K562 (cell line): ENCODE data around the gene TSPAN16. TPM values are rescaled to one million over a fixed set of nuclear protein-coding genes. Genes with fewer than 3 reads are reported as not detected.
A peak's percentile ranks its signal among the peaks of the same experiment; 100 is the strongest.

Source experiments
- BRCA1 ChIP-seq, 2 experiments: fragments of 450-650 bp in 1 of 2; sonication (generic) in 1 of 2; formaldehyde crosslinking in 1 of 2; IDR thresholded peaks; 2 replicates each; pipeline versions ENCODE4 v1.5.0 to v1.6.1; 2017 to 2020; ENCODE audit warnings: mild to moderate bottlenecking in 1 of 2, missing genetic modification reagents in 1 of 2
- DEAF1 ChIP-seq: fragments of 450-650 bp; formaldehyde crosslinking; IDR thresholded peaks from 2 replicates; pipeline ENCODE4 v1.4.0; 2020; ENCODE audit warnings: mild to moderate bottlenecking, moderate library complexity
- GABPB1 ChIP-seq: sonication (generic); formaldehyde crosslinking; IDR thresholded peaks from 2 replicates; pipeline ENCODE4 v1.8.0; 2022; ENCODE audit warnings: mild to moderate bottlenecking, missing genetic modification reagents
- KLF16 ChIP-seq: IDR thresholded peaks from 2 replicates; pipeline ENCODE4 v1.6.1; 2016; ENCODE audit warnings: antibody characterized with exemption
- MBD1 ChIP-seq: fragments of 250-450 bp; sonication (Bioruptor Pico); IDR thresholded peaks from 2 replicates; pipeline ENCODE4 v1.8.0; 2022; ENCODE audit warnings: inconsistent platforms
- MXI1 ChIP-seq: IDR thresholded peaks from 2 replicates; pipeline ENCODE4 v1.6.1; 2011; ENCODE audit warnings: low read depth, mild to moderate bottlenecking, improper control_type of control experiment, low read length
- MYNN ChIP-seq, 2 experiments: sonication (generic); formaldehyde crosslinking in 1 of 2; IDR thresholded peaks; 2 replicates each; pipeline versions ENCODE4 v1.5.0 to v1.6.1; 2016 to 2020; ENCODE audit warnings: antibody characterized with exemption in 1 of 2, missing genetic modification reagents in 1 of 2
- NEUROD1 ChIP-seq: fragments of 150-350 bp; IDR thresholded peaks from 2 replicates; pipeline ENCODE4 v1.6.1; 2014; ENCODE audit warnings: borderline replicate concordance, low read length, low read depth; ENCODE audit not compliant: partially characterized antibody
- RAD21 ChIP-seq, 2 experiments: fragments of 250-450 bp in 1 of 2; fragments of 450-650 bp in 1 of 2; sonication (Bioruptor Pico) in 1 of 2; formaldehyde crosslinking in 1 of 2; IDR thresholded peaks in 1 of 2; conservative IDR thresholded peaks in 1 of 2; 2 replicates each; pipeline versions ENCODE4 v1.4.0 to v1.8.0; 2020 to 2022; ENCODE audit warnings: mild to moderate bottlenecking in 2 of 2, moderate library complexity in 1 of 2
- SPI1 ChIP-seq: IDR thresholded peaks from 2 replicates; pipeline ENCODE4 v1.6.1; 2011; ENCODE audit warnings: low read depth, low read length, control low read depth, borderline replicate concordance
- STAG1 ChIP-seq: sonication (generic); formaldehyde crosslinking; IDR thresholded peaks from 2 replicates; pipeline ENCODE4 v1.5.0; 2020; ENCODE audit warnings: missing genetic modification reagents, borderline replicate concordance
- U2AF2 ChIP-seq: fragments of 200-400 bp; formaldehyde crosslinking; optimal IDR thresholded peaks from 2 replicates; pipeline ENCODE3; 2017; ENCODE audit warnings: low read depth, mild to moderate bottlenecking, low read length
- ZBTB49 ChIP-seq: sonication (generic); formaldehyde crosslinking; IDR thresholded peaks from 2 replicates; pipeline ENCODE4 v1.8.0; 2022; ENCODE audit warnings: missing genetic modification reagents, mild to moderate bottlenecking, borderline replicate concordance
- ZC3H11A ChIP-seq: IDR thresholded peaks from 2 replicates; pipeline ENCODE4 v1.6.1; 2012; ENCODE audit warnings: low read depth, low read length, improper control_type of control experiment
- ZMIZ1 ChIP-seq, 2 experiments: fragments of 150-350 bp in 1 of 2; IDR thresholded peaks; 2 replicates each; pipeline ENCODE4 v1.6.1; 2012 to 2016; ENCODE audit warnings: low read depth in 2 of 2, low read length in 2 of 2, mild to moderate bottlenecking in 1 of 2, moderate library complexity in 1 of 2
- polyA plus RNA-seq, 8 experiments: library from polyadenylated mRNA; depleted of rRNA in 4 of 8; stranded (reverse) in 5 of 8; unstranded in 3 of 8; fragments of >200 nt; fragmentation: Nextera tagmentation in 2 of 8; fragmentation: Illumina TruSeq in 1 of 8; extraction: Ambion mirVana in 2 of 8; extraction: Trizol in 1 of 8; gene quantifications; 2 replicates each; pipeline versions ENCODE4 v1.2.1 to v1.2.3, GENCODE V29; 2011 to 2014; ENCODE audit warnings: inconsistent platforms in 1 of 8, missing spikeins in 1 of 8
- total RNA-seq, 7 experiments: library from RNA; depleted of rRNA in 6 of 7; stranded (reverse); fragments of >200 nt in 6 of 7; fragmentation: Illumina TruSeq in 2 of 7; extraction: Trizol in 2 of 7; gene quantifications; 2 replicates each; pipeline versions ENCODE4 v1.2.1 to v1.2.3, GENCODE V29; 2011 to 2021; ENCODE audit warnings: low replicate concordance in 1 of 7

The TSPAN16 gene
- total and polyA plus RNA-seq, 9 of the 15 experiments (the other 6 are each of a cell fraction or from before 2014, with no cell fraction given) = not detected

GRCh38 chr19:11293433-11294389, 2.2 kb upstream of the TSPAN16 start (continued):
- TF ChIP-seq ZBTB49 (CRISPR knock-in tag) (no peak), STAG1 (peak; percentile 95; the same call in 1 of the 2 replicates), KLF16 (0 out of 2 replicates have a peak, but pooled peaks have one; percentile 52), NEUROD1 (peak; percentile 62), U2AF2 (no peak), ZC3H11A (peak; percentile 69; the same call in 1 of the 2 replicates), MBD1 (no peak), ZMIZ1 (IDR thresholded peaks at IDR 0.05; ENCODE audit: low read depth in 2 of 2, low read length in 2 of 2) (0 out of 4 replicates have a peak, but pooled peaks of 1 of the 2 experiments have one; percentile 29), MXI1 (no peak), SPI1 (0 out of 2 replicates have a peak, but pooled peaks have one; percentile 5), GABPB1 (CRISPR knock-in tag) (peak; percentile 51; the same call in 1 of the 2 replicates), BRCA1 (IDR thresholded peaks at IDR 0.05) (no peak), BRCA1 (CRISPR knock-in tag; IDR thresholded peaks at IDR 0.05) (no peak), MYNN (IDR thresholded peaks at IDR 0.05) (peak; percentile 72), MYNN (CRISPR knock-in tag; IDR thresholded peaks at IDR 0.05) (no peak), RAD21 (CRISPR knock-in tag; conservative IDR thresholded peaks at IDR 0.05 in 1 of 2, IDR thresholded peaks at IDR 0.05 in 1 of 2) (peak; percentile 97 to 98), DEAF1 (peak; percentile 97)
